ENCODE results near the gene GALNT2. TPM values are rescaled to one million over a fixed set of nuclear protein-coding genes. Genes with fewer than 3 reads are reported as not detected.
A peak's percentile ranks its signal among the peaks of the same experiment; 100 is the strongest.

GALNT2 gene
- total and polyA plus RNA-seq, 7 donors, result 8.4 to 43.8 (median 37.1) TPM

GRCh38 chr1:230175839-230176238 is 108.8 kb downstream of the GALNT2 start:
- Histone ChIP-seq H3K27ac (no peak overlapping the region), H3K4me1 (peaks cover 0 to 21% (median 15%) of the 10 kb centered on the region in 4 donors), H3K36me3 (peaks cover 0 to 12% (median 0%) of the 10 kb centered on the region in 4 donors), H3K27me3 (no peaks in the 10 kb centered on the region), H3K4me3 (no peak overlapping the region), H3K9me3 (no peaks in the 10 kb centered on the region)
- DNase-seq, result no peak
- 57 to 81% methylated on average over 5 of the region's 5 CpGs for WGBS, 2 donors
- intact Hi-C loops (cut with DNase I), result no loop called here
- TF ChIP-seq POLR2AphosphoS5 (IDR thresholded peaks at IDR 0.05) (no peak), POLR2A (IDR thresholded peaks at IDR 0.05) (no peak), CTCF (IDR thresholded peaks at IDR 0.05) (no peak), EP300 (IDR thresholded peaks at IDR 0.05) (no peak)

GRCh38 chr1:230176326-230176725 is 109.3 kb downstream of the GALNT2 start:
- WGBS, 2 donors, result 74 to 93% methylated on average over 4 of the region's 4 CpGs
- no peaks in the 10 kb centered on the region for H3K27me3 ChIP-seq
- H3K9me3 ChIP-seq, result no peaks in the 10 kb centered on the region
- H3K4me1 ChIP-seq, result peaks cover 0 to 21% (median 15%) of the 10 kb centered on the region in 4 donors
- no peak for DNase-seq
- no peak for TF ChIP-seq EP300 (IDR thresholded peaks at IDR 0.05)
- TF ChIP-seq POLR2A (IDR thresholded peaks at IDR 0.05), result no peak
- no peak for TF ChIP-seq CTCF (IDR thresholded peaks at IDR 0.05)
- no peak overlapping the region for H3K4me3 ChIP-seq
- peaks cover 0 to 12% (median 0%) of the 10 kb centered on the region in 4 donors for H3K36me3 ChIP-seq
- H3K27ac ChIP-seq, result peak overlapping the region in 3 of 4 donors; percentile 43 to 48 (median 45)
- intact Hi-C loops (cut with DNase I), result no loop called here

- peaks cover 0 to 12% (median 0%) of the 10 kb centered on the region in 4 donors for H3K36me3 ChIP-seq
- 58 to 82% methylated on average over 17 of the region's 17 CpGs for WGBS, 2 donors
- peak overlapping the region; percentile 21 to 48 (median 44) for H3K27ac ChIP-seq
- H3K9me3 ChIP-seq, result no peaks in the 10 kb centered on the region
- peak; percentile 92 for DNase-seq
- H3K4me1 ChIP-seq, result peaks cover 0 to 19% (median 15%) of the 10 kb centered on the region in 4 donors
- H3K27me3 ChIP-seq, result no peaks in the 10 kb centered on the region
- TF ChIP-seq EP300 (IDR thresholded peaks at IDR 0.05) (no peak), POLR2AphosphoS5 (IDR thresholded peaks at IDR 0.05) (peak in 3 of 4 donors; percentile 10 to 51 (median 29))
- peak overlapping the region in 3 of 4 donors; percentile 10 to 27 (median 17) for H3K4me3 ChIP-seq
- intact Hi-C loops (cut with DNase I), result no loop called here
Measured at GRCh38 chr1:230176871-230177411, 109.9 kb downstream of the GALNT2 start.

GRCh38 chr1:230179249-230179648 is 112.2 kb downstream of the GALNT2 start:
- DNase-seq, result no peak
- intact Hi-C loops (cut with DNase I), result no loop called here
- Histone ChIP-seq H3K4me1 (peaks cover 0 to 17% (median 15%) of the 10 kb centered on the region in 4 donors), H3K9me3 (no peaks in the 10 kb centered on the region), H3K27ac (no peak overlapping the region), H3K36me3 (peaks cover 0 to 12% (median 0%) of the 10 kb centered on the region in 4 donors), H3K4me3 (no peak overlapping the region), H3K27me3 (no peaks in the 10 kb centered on the region)
- WGBS, 2 donors, result 91 to 95% methylated on average over 2 of the region's 2 CpGs
- TF ChIP-seq EP300 (IDR thresholded peaks at IDR 0.05) (no peak), CTCF (IDR thresholded peaks at IDR 0.05) (no peak), POLR2A (IDR thresholded peaks at IDR 0.05) (no peak), POLR2AphosphoS5 (IDR thresholded peaks at IDR 0.05) (no peak)

- TF ChIP-seq CTCF (IDR thresholded peaks at IDR 0.05) (no peak), POLR2A (IDR thresholded peaks at IDR 0.05) (no peak), POLR2AphosphoS5 (IDR thresholded peaks at IDR 0.05) (no peak), EP300 (IDR thresholded peaks at IDR 0.05) (no peak)
- Histone ChIP-seq H3K4me3 (peak overlapping the region in 1 of 4 donors; percentile 22), H3K36me3 (no peaks in the 10 kb centered on the region), H3K4me1 (peaks cover 0 to 30% (median 27%) of the 10 kb centered on the region in 4 donors), H3K9me3 (no peaks in the 10 kb centered on the region), H3K27me3 (no peaks in the 10 kb centered on the region), H3K27ac (peak overlapping the region; percentile 42 to 79 (median 56))
- no peak for DNase-seq
- WGBS, 2 donors, result 42 to 68% methylated on average over 10 of the region's 10 CpGs
- intact Hi-C loops (cut with DNase I), result loop anchor here (5.0 kb wide), 2 partner anchors 43 to 118 kb away; partner anchors contain the start of gene GALNT2
Measured at GRCh38 chr1:230185076-230186001, 118.3 kb downstream of the GALNT2 start.
